GM12878 (cell line): ENCODE data around the gene SLC22A23. TPM values are rescaled to one million over a fixed set of nuclear protein-coding genes. Genes with fewer than 3 reads are reported as not detected.

Source experiments
- ATAC-seq: fragments of 200-7000 bp; cut with Tn5 transposase; 3 replicates; pipeline ENCODE4 v1.9.1; 2020; ENCODE audit warnings: mild to moderate bottlenecking, moderate library complexity
- BruUV-seq: library from RNA; stranded (reverse); fragments of 400-500 nt; replicated peaks from 2 replicates; lab custom pipeline; 2021; lab: Mats Ljungman, UMichigan
- CTCF ChIA-PET: fragments of 300-600 bp; sonication (Branson Sonifier 250); formaldehyde crosslinking; extraction: SDS; loops from one replicate; lab custom pipeline; 2021; ENCODE audit warnings: inconsistent platforms; lab: Yijun Ruan, JAX
- POLR2A ChIA-PET: fragments of 350-600 bp; formaldehyde crosslinking; extraction: SDS; loops from one replicate; lab custom pipeline; 2021; ENCODE audit warnings: inconsistent platforms; lab: Charles Lee
- RAD21 ChIA-PET: fragments of 300-600 bp; sonication (Branson Sonifier 250); formaldehyde crosslinking; loops from one replicate; lab custom pipeline; 2023; ENCODE audit warnings: antibody characterized with exemption; ENCODE audit not compliant: unreplicated experiment; lab: Charles Lee
- SMC1A ChIA-PET: fragments of 300-600 bp; sonication (Branson Sonifier 250); formaldehyde crosslinking; loops from one replicate; lab custom pipeline; 2023; ENCODE audit not compliant: unreplicated experiment, uncharacterized antibody; lab: Charles Lee
- DNase-seq: peaks from one replicate; pipeline ENCODE4 v3.0.0-alpha.2; 2011; ENCODE audit warnings: low read depth, low spot score
- FAIRE-seq: peaks from 3 replicates; lab custom pipeline; 2011; peaks lifted over from hg19 to GRCh38; lab: Jason Lieb, UNC
- H2AFZ ChIP-seq: 2 replicates; pipeline ENCODE4 v1.6.0; 2011; ENCODE audit warnings: low read depth, low read length, control low read depth; ENCODE audit not compliant: control insufficient read depth
- H3K27ac ChIP-seq: 2 replicates; pipeline ENCODE4 v1.5.1; 2011; ENCODE audit warnings: control low read depth; ENCODE audit not compliant: control insufficient read depth, insufficient read depth
- H3K27me3 ChIP-seq, 2 experiments: replicated peaks in 1 of 2; 2 replicates each; pipeline versions ENCODE4 v1.6.0 to v1.6.1; 2011; ENCODE audit warnings: low read length in 1 of 2; ENCODE audit not compliant: control insufficient read depth in 2 of 2, insufficient read depth in 2 of 2
- H3K36me3 ChIP-seq, 2 experiments: 2 replicates each; pipeline ENCODE4 v1.5.1; 2011; ENCODE audit warnings: low read length in 1 of 2; ENCODE audit not compliant: control insufficient read depth in 2 of 2, insufficient read depth in 2 of 2
- H3K4me1 ChIP-seq: 2 replicates; pipeline ENCODE4 v1.6.1; 2011; ENCODE audit warnings: mild to moderate bottlenecking, low read length, moderate library complexity, mixed read lengths; ENCODE audit not compliant: control insufficient read depth, insufficient read depth
- H3K4me2 ChIP-seq: 2 replicates; pipeline ENCODE4 v1.6.0; 2011; ENCODE audit warnings: control low read depth; ENCODE audit not compliant: control insufficient read depth, insufficient read depth
- H3K4me3 ChIP-seq: fragments of 200-600 bp; sonication (generic); 2 replicates; pipeline ENCODE4 v1.5.1; 2016
- H3K79me2 ChIP-seq: 2 replicates; pipeline ENCODE4 v1.6.0; 2011; ENCODE audit warnings: low read length; ENCODE audit not compliant: control insufficient read depth, insufficient read depth
- H3K9ac ChIP-seq: 2 replicates; pipeline ENCODE4 v1.8.0; 2011; ENCODE audit warnings: low read length, control low read depth, mixed read lengths; ENCODE audit not compliant: control insufficient read depth, insufficient read depth
- H3K9me3 ChIP-seq: replicated peaks from 3 replicates; pipeline ENCODE4 v1.5.1; 2011; ENCODE audit warnings: mild to moderate bottlenecking, low read length; ENCODE audit not compliant: control insufficient read depth, insufficient read depth
- H4K20me1 ChIP-seq: 2 replicates; pipeline ENCODE4 v1.6.0; 2011; ENCODE audit not compliant: control insufficient read depth, insufficient read depth
- CBX3 ChIP-seq: fragments of 200-600 bp; sonication (generic); IDR thresholded peaks from 2 replicates; pipeline ENCODE4 v1.6.1; 2016; ENCODE audit warnings: low read depth, borderline replicate concordance
- EP300 ChIP-seq, 2 experiments: fragments of 150-350 bp in 1 of 2; IDR thresholded peaks; 2 replicates each; pipeline ENCODE4 v1.6.1; 2011 to 2012; ENCODE audit warnings: low read depth in 2 of 2, low read length in 2 of 2, borderline replicate concordance in 1 of 2, improper control_type of control experiment in 1 of 2, inconsistent platforms in 1 of 2; ENCODE audit not compliant: control insufficient read depth in 1 of 2
- JUNB ChIP-seq: IDR thresholded peaks from 2 replicates; pipeline ENCODE4 v1.6.1; 2016; ENCODE audit warnings: antibody characterized with exemption, mild to moderate bottlenecking
- NRF1 ChIP-seq: conservative IDR thresholded peaks from 2 replicates; pipeline ENCODE4 v1.6.1; 2011; ENCODE audit warnings: mild to moderate bottlenecking, low read depth, low read length, improper control_type of control experiment
- POLR2AphosphoS5 ChIP-seq: IDR thresholded peaks from 2 replicates; pipeline ENCODE4 v1.6.1; 2011; ENCODE audit warnings: mild to moderate bottlenecking, low read length, inconsistent platforms
- RB1 ChIP-seq: fragments of 450-650 bp; formaldehyde crosslinking; IDR thresholded peaks from 2 replicates; pipeline ENCODE4 v1.6.1; 2017; ENCODE audit warnings: mild to moderate bottlenecking, borderline replicate concordance
- SMARCA5 ChIP-seq: fragments of 450-650 bp; IDR thresholded peaks from 2 replicates; pipeline ENCODE4 v1.6.1; 2017; ENCODE audit warnings: mild to moderate bottlenecking
- TAF1 ChIP-seq: IDR thresholded peaks from 2 replicates; pipeline ENCODE4 v1.6.1; 2011; ENCODE audit warnings: mild to moderate bottlenecking, low read depth, low read length, borderline replicate concordance
- TARDBP ChIP-seq: IDR thresholded peaks from 2 replicates; pipeline ENCODE4 v1.6.1; 2016; ENCODE audit warnings: borderline replicate concordance
- ZNF207 ChIP-seq: fragments of 450-650 bp; IDR thresholded peaks from 2 replicates; pipeline ENCODE4 v1.6.1; 2014; ENCODE audit warnings: antibody characterized with exemption, mild to moderate bottlenecking, borderline replicate concordance
- ZNF24 ChIP-seq: fragments of 450-650 bp; IDR thresholded peaks from 2 replicates; pipeline ENCODE4 v1.6.1; 2017; ENCODE audit warnings: antibody characterized with exemption, mild to moderate bottlenecking
- WGBS: methylation state at CpG from one replicate; pipeline ENCODE4 v1.1.6; 2016; ENCODE audit warnings: low lambda C conversion rate; ENCODE audit not compliant: insufficient replicate concordance, insufficient coverage; ENCODE audit errors: missing lambda C conversion rate; 5-methylcytosine and 5-hydroxymethylcytosine counted together
- in situ Hi-C: fragments of 300-500 bp; cut with MboI; formaldehyde crosslinking; loops from 9 replicates; pipeline ENCODE4 v1.14.3; 2018; ENCODE audit warnings: mixed read lengths
- intact Hi-C: fragments of 100-400 bp; cut with micrococcal nuclease; formaldehyde crosslinking; loops from one replicate; pipeline ENCODE4 v1.14.2; 2022; ENCODE audit not compliant: unreplicated experiment
- polyA plus RNA-seq, 11 experiments: library from polyadenylated mRNA; depleted of rRNA in 4 of 11; unstranded in 6 of 11; stranded (reverse) in 5 of 11; fragments of >200 nt; fragmentation: Nextera tagmentation in 4 of 11; fragmentation: Illumina TruSeq in 1 of 11; extraction: Ambion mirVana in 4 of 11; extraction: Trizol in 1 of 11; gene quantifications; 1 replicate in 1 of 11; 2 replicates in 10 of 11; pipeline versions ENCODE4 v1.2.1 to v1.2.3, GENCODE V29; 2011 to 2016; ENCODE audit warnings: inconsistent platforms in 2 of 11, missing spikeins in 2 of 11, low read depth in 1 of 11
- total RNA-seq, 4 experiments: library from RNA; depleted of rRNA in 3 of 4; stranded (reverse); fragments of >200 nt in 3 of 4; fragmentation: Illumina TruSeq in 1 of 4; extraction: Trizol in 1 of 4; gene quantifications; 2 replicates each; pipeline versions ENCODE4 v1.2.1 to v1.2.3, GENCODE V29; 2013 to 2021
- TF ChIP-seq, protein P1 (sequence below): IDR thresholded peaks from 2 replicates; pipeline ENCODE4 v1.6.1; 2011; ENCODE audit warnings: borderline replicate concordance, low read depth, mild to moderate bottlenecking, moderate library complexity, mixed read lengths, low read length; ENCODE audit not compliant: insufficient read depth; ENCODE audit errors: extremely low read length
- TF ChIP-seq, protein P2 (sequence below): fragments of 450-650 bp; IDR thresholded peaks from 2 replicates; pipeline ENCODE4 v1.6.1; 2016; ENCODE audit warnings: mild to moderate bottlenecking

Gene SLC22A23
- total and polyA plus RNA-seq, 10 of the 15 experiments (the other 5 are each of a cell fraction or from before 2014, with no cell fraction given): 0.20 to 2.4 (median 0.74) TPM

DNA sequence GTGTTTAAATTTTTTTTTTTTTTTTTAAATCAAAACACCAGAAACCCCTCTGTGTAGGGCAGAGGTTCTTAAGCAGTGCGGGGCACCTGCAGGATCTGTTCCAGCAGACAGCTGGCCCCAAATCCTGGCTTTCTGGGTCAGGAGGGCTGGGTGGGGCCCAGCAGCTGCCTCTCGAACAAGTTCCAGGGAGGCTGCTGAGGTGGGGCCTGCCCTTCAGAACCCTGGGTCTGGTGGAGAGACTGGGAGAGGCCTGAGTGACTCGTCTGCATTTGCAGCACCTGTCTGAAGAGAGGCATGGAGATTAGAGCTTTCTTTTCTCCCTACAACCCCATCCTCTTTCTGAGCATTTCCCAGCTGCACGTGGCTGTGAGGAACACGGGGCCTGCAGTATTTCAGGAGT lies 189.7 kb downstream of the SLC22A23 start:
- no peak overlapping the region for H2AFZ ChIP-seq
- no TSS peak for BruUV-seq

More for the DNA sequence above, 189.7 kb downstream of the SLC22A23 start:
- DNase-seq (no peak), FAIRE-seq (no peak), ATAC-seq (no peak)
- 95% methylated on average over 5 of the region's 5 CpGs for WGBS
- H3K4me3 ChIP-seq: no peak overlapping the region
- TF ChIP-seq ZNF24 (no peak), EP300 (IDR thresholded peaks at IDR 0.05; ENCODE audit: borderline replicate concordance in 1 of 2, control insufficient read depth in 1 of 2, low read depth in 2 of 2, low read length in 2 of 2) (no peak), RB1 (no peak), SMARCA5 (no peak), NRF1 (no peak), TAF1 (no peak), JUNB (no peak), CBX3 (no peak), POLR2AphosphoS5 (no peak), TARDBP (no peak), ZNF207 (no peak)
- TF ChIP-seq, protein P1, sequence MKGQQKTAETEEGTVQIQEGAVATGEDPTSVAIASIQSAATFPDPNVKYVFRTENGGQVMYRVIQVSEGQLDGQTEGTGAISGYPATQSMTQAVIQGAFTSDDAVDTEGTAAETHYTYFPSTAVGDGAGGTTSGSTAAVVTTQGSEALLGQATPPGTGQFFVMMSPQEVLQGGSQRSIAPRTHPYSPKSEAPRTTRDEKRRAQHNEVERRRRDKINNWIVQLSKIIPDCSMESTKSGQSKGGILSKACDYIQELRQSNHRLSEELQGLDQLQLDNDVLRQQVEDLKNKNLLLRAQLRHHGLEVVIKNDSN: no peak
- TF ChIP-seq, protein P2, sequence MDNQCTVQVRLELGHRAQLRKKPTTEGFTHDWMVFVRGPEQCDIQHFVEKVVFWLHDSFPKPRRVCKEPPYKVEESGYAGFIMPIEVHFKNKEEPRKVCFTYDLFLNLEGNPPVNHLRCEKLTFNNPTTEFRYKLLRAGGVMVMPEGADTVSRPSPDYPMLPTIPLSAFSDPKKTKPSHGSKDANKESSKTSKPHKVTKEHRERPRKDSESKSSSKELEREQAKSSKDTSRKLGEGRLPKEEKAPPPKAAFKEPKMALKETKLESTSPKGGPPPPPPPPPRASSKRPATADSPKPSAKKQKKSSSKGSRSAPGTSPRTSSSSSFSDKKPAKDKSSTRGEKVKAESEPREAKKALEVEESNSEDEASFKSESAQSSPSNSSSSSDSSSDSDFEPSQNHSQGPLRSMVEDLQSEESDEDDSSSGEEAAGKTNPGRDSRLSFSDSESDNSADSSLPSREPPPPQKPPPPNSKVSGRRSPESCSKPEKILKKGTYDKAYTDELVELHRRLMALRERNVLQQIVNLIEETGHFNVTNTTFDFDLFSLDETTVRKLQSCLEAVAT: no peak
- H3K9me3 ChIP-seq: no peaks in the 10 kb centered on the region
- SMC1A ChIA-PET: no interaction called here
- H3K4me1 ChIP-seq: no peaks in the 10 kb centered on the region
- in situ Hi-C loops (no loop called here), intact Hi-C loops (no loop called here)
- no peak overlapping the region for H3K9ac ChIP-seq
- POLR2A ChIA-PET: no interaction called here
- H3K27me3 ChIP-seq: no peaks in the 10 kb centered on the region
- H3K36me3 ChIP-seq: peaks cover 21 to 29% of the 10 kb centered on the region in 2 experiments
- no peak overlapping the region for H3K4me2 ChIP-seq
- RAD21 ChIA-PET: no interaction called here
- CTCF ChIA-PET: interaction anchor here (1.1 to 1.2 kb wide), 2 partner anchors 13 to 16 kb away, joined by 3 read pairs; no protein-coding TSS in a partner anchor
- H3K27ac ChIP-seq: no peak overlapping the region
- peaks cover 19% of the 10 kb centered on the region for H3K79me2 ChIP-seq
- no peaks in the 10 kb centered on the region for H4K20me1 ChIP-seq
